GM15510 (cell line): Measurements from ENCODE around the gene TLCD2.

Source experiments
- POLR2A ChIP-seq: IDR thresholded peaks from 3 replicates; pipeline ENCODE4 v1.6.1; 2011; ENCODE audit warnings: borderline replicate concordance; ENCODE audit not compliant: insufficient read length; ENCODE audit errors: extremely low read depth

TLCD2 gene

DNA sequence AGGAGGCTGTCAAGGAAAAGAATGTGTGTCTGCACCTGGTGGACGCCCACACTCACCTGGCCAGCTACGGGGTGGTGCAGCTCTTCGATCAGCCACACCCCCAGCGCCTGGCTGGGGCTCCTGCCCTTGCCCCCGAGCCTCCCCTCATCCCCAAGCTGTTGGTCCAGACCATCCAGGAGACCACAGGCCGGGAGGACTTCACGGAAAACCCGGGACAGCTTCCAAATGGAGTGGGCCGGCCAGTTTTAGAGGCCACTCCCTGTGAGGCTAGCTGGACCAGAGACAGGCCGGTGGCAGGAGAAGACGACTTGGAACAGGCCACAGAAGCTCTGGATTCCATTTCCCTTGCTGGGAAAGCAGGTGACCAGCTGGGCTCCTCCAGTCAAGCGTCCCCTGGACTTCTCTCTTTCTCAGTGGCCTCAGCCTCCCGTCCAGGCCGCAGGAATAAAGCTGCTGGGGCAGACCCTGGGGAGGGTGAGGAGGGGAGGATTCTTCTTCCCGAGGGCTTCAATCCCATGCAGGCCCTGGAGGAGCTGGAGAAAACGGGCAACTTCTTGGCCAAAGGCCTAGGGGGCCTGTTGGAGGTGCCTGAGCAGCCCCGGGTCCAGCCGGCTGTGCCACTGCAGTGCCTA is 16.6 kb upstream of the TLCD2 start:
- no peak for TF ChIP-seq POLR2A

DNA sequence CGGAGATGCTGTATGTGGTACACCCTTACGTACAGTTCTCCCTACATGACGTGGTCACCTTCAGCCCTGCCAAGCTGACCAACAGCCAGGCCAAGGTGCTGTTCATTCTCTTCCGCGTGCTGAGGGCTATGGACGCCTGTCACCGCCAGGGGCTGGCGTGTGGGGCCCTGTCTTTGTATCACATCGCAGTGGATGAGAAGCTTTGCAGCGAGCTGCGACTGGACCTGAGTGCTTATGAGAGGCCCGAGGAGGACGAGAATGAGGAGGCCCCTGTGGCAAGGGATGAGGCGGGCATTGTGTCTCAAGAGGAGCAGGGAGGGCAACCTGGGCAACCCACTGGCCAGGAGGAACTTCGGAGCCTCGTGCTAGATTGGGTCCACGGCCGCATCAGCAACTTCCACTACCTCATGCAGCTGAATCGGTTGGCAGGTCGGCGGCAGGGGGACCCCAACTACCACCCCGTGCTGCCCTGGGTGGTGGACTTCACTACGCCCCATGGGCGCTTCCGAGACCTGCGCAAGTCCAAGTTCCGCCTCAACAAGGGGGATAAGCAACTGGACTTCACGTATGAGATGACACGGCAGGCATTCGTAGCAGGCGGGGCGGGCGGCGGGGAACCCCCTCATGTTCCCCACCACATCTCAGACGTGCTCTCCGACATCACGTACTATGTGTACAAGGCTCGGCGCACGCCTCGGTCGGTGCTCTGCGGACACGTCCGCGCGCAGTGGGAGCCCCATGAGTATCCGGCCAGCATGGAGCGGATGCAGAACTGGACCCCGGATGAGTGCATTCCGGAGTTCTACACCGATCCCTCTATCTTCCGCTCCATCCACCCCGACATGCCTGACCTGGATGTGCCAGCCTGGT is 15.7 kb upstream of the TLCD2 start:
- TF ChIP-seq POLR2A: no peak

DNA sequence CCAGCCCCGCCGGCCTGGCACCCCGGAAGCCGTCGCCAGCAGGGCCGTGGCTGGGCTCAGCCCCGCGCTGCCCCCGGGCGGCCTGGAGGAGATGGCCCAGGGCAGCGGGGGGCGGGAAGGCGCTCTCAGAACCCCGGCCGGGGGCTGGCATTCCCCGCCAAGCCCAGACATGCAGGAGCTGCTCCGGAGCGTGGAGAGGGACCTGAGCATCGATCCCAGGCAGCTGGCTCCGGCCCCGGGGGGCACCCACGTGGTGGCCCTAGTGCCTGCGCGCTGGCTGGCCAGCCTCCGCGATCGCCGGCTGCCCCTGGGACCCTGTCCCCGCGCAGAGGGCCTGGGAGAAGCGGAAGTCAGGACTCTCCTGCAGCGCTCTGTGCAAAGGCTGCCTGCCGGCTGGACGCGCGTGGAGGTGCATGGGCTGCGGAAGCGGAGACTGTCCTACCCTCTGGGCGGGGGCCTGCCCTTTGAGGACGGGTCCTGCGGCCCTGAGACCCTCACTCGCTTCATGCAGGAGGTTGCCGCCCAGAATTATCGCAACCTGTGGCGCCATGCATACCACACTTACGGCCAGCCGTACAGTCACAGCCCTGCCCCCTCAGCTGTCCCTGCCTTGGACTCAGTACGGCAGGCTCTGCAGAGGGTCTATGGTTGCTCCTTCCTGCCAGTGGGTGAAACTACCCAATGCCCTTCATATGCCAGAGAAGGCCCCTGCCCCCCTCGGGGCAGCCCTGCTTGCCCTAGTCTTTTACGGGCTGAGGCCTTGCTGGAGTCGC is 14.9 kb upstream of the TLCD2 start:
- TF ChIP-seq POLR2A: no peak

DNA sequence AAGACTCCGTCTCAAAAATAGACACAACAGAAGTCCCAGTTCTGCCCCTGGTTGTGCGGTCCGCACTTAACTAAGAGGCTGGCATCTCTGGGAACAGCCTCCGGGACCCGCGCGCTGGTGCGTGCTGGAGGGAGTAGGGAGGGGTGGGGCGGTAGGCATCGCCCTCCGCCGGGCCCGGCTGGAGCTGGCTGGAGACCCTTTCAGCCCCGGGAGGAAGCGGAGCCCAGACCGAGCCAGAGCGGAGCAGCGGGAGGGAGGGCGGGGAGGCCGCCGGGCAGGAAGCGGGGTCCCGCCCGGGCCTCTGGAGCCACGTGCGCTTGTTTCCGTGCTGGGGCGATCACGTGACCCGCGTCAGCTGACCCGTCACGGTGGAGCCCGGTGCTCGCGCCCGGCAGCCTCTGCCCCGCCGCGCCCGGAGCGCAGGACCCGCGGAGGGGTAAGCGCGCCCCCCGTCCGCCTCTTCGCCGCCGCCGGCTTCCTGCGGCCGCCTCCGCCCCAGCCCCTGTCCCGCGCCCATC is 14.2 kb upstream of the TLCD2 start, which contains the start of gene WDR81:
Gene WDR81, plus strand, starts transcription at position 354 of the 518 bp plus-strand sequence. CDS start 256 bp downstream, outside the sequence.
- peak; percentile 66 for TF ChIP-seq POLR2A

DNA sequence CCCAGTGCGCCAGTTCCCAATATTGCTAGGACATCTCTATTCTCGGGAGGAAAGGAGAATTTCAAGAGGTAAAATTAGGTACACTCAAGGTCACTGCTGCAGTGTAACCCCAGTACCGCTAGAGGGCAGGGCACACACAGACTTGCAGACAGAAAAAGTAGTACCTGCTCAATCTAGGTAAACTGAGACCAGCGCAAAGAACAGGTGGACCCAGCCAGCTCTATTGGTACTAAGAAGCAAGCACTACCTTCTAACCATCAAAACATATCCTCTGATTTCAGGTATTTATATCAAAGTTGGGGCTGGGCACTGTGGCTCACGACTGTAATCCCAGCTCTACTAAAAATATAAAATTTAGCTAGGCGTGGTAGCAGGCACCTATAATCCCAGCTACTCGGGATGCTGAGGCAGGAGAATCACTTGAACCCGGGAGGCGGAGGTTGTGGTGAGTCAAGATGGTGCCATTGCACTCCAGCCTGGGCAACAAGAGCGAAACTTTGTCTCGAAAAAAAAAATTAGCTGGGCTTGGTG is 10.7 kb upstream of the TLCD2 start:
- no peak for TF ChIP-seq POLR2A

- no peak for TF ChIP-seq POLR2A
Measured at GRCh38 chr17:1718362-1719165, 8.4 kb upstream of the TLCD2 start.

DNA sequence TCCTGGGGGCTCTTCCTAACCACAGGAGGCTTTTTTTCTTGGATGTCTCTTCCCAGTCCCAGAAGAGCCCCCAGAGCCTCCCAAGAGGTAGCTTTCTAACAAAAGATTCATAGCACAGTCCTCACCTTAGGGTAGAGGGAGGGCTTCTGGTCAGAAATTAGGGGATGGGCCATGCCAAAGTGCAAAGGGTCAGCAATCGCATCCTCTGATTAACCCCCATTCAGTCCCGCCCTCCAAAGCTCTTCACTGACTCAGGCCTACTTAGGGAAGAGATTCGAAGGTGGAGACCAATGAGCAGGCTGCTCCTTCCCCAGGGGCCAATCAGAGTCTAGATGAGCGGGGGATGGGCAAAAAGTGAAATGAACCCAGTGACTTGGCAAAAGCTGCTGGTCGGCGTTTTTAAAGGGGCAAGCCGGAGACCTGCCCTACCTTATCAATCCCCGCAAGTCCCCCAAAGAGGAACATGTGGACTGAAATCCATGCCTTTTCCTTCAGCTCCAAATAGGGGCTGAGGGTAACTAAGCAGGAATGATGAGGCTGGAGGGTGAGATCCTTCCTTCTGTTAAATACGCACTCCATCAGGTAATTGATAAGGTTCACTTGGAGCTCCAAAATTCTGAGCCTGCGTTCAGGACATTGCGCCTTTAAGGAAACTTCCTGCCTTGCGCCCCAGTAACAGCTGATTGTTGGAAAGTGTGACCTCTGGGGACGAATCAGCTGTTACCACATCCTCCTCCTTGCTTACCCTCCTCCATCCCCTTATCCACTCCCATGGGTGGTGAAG is 6.9 kb upstream of the TLCD2 start:
- TF ChIP-seq POLR2A: peak; percentile 52

GRCh38 chr17:1716076-1716911 is 6.1 kb upstream of the TLCD2 start:
- TF ChIP-seq POLR2A: peak; percentile 79

DNA sequence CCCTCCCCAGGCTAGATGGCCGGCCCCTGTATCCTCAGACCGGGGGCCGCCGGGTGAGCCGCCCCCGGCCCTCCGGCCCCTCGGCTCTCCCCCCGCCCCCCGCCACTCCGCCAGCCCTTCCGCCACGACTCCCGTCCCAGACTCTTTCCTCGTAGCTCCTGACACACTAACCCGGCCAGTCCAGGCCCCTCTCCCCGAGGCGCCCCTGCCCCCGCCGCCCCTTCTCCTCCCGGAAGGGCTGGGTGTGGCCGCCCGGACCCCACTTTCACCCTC is 5.6 kb upstream of the TLCD2 start:
- TF ChIP-seq POLR2A: no peak

- no peak for TF ChIP-seq POLR2A
Measured at GRCh38 chr17:1714980-1715802, 5.0 kb upstream of the TLCD2 start.

GRCh38 chr17:1714427-1714979 is 4.3 kb upstream of the TLCD2 start:
- no peak for TF ChIP-seq POLR2A

DNA sequence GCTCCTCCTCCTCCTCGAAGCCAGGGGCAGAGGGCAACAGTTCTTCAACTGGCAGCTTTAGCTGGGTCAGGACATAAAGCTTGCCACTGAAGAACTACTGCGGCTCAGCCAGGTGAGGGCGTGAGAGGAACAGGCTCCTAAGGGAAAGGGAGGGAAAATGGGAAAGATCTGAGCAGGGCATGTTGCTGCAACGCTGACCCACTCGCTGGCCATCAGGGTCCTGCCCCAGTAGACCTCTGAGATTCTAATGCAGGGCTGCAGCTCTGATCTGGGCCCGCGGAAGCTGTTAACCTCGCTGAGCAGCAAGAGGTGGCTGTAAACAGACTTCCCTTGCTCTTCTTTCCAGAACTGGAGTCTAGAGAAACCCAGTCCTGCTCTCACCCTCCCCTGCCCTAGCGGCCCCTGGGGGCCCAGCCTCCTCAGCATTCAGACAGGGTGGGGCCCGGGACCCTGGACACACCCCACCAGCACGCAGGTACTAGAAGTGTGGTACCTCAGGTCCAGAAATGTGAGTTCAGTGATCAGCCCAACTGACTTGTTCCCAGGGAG is 3.8 kb upstream of the TLCD2 start:
- TF ChIP-seq POLR2A: no peak
